HG02981 (cell line): ENCODE data around the gene WHAMM.
"Not testable (repeated sequence)": the region's sequence is repeated elsewhere in the genome, so short reads cannot be mapped to it uniquely, and the experiment has no call there.

Experiments used
- ATAC-seq: cut with Tn5 transposase; IDR thresholded peaks from one replicate; pipeline ENCODE4 v1.9.1; 2021; ENCODE audit warnings: mild to moderate bottlenecking, moderate library complexity; ENCODE audit not compliant: unreplicated experiment

WHAMM gene

DNA sequence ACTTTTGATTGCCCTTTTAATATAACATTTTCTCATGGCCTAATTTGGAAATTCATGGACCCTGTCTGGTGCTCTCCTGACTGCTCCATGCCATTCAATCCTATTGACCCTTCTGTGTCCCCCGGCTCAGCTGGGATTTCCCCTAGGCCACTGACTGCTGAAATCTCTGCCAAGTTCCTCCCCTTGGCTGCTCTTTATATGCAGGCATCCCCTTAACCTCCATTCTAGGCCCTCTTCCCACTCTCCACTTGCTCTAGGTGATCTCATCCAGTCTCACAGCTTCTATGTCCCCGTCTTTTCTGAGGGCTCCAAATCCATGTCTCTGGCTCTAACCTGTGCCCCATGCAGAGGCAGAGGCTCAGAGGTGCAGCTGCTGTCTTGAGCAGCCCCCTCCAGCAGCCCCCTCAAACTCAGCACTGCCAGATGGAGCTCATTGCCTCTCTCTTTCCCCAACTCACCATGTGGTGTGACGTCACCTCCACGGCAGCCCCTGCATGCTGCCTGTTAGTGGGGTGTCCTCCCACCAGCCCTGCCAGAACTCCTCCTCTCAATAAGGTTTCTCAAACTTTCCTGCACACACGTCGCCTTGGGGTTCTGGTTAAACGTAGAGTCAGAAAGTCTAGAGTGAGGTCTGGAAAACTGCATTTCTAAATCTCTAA is 10.1 kb upstream of the WHAMM start:
- ATAC-seq = no peak

DNA sequence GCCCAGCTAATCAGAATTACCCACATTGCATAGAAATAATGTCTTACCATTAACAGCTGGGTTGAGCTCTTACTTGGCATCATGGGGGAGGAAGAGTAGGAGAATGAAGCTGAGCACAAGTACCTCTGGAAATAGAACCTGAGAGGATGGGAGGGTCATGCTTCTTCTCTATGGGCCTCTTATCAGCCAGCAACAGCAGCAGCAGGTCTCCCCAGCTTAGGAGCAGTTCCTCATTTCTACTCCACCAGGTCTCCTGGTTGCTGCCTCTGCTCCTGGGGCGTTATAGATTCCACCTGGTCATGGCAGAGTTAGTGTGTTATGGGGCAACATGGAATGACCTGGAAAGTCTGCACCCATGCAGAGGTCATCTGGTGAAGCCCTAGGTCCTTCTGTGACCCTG is 6.9 kb upstream of the WHAMM start:
- no peak for ATAC-seq

DNA sequence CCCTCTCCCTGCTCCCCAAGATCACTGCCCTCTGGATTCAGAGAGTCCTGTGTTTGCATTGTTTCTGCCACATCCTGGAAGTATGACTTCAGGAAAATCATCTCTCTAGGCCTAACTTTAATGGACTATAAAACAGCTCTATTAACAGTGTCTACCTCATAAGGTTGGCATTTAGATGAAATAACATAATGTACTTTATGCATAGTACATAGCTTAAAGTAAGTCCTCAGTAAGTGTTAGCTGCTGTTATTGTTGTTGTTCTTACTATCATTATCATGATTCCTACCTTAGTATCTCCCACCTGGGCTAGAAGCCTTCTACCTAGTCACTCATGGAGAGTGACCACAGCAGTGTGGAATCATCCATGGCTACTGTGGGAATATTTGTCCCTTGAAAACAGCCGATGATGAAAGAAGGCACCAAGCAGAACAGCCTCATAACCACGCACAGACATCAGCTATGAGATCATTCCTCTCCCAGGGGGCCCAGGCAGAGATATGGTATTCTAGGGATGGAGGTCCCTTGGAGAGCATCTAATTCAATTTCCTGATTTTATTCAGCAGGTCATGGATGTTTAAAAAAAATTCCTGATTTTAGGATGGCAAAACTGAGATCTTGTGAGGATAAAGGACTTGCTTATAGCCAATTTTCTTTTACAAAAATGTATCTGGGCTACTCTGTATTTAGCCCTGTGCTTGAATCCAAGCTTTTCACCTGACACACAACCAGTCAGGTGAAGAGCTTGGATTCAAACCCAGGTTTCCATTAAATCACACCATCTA is 5.4 kb upstream of the WHAMM start:
- no peak for ATAC-seq

DNA sequence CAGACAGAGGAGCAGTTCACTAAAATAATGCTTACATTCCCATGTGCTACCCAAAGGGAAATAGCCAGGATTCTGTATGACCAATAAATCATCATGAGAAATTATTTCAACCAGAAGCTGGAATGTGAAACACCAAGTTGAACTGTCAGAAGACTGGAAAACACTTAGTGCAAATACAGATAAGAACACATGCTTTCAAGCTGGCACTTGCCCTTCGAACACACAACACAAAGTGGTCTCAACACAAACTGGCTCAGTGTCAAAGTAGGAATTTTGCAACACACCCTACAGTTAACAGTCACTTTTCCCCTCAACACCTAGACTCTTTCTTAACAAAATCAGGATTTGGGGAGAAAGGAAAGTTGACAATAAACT is 4.9 kb upstream of the WHAMM start:
- ATAC-seq = no peak

DNA sequence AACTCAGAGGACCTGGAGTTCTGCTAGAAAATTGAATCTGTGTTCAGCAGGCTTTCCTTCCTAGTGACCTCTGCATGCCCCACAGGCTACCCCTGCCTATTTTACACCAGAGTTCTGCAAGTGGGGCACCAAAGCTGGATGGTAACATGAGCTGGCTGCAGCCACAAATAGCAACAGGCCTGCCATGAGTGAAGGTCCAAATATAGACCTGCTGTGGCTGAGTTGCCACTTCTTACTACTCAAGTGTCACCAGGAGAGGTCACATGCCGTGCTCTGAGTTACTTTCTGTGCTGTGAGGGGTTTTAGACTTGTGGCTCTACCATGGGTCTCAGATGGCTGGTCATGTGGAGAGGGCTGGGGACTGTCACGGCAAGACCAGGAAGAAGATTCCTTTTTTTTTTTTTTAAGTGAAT is 3.4 kb upstream of the WHAMM start, which contains the start of gene FSD2:
Gene FSD2 (minus strand): TSS at position 76 of the 413 bp plus-strand sequence. CDS start 18,679 bp downstream, outside the sequence.
- peak; percentile 71 for ATAC-seq

DNA sequence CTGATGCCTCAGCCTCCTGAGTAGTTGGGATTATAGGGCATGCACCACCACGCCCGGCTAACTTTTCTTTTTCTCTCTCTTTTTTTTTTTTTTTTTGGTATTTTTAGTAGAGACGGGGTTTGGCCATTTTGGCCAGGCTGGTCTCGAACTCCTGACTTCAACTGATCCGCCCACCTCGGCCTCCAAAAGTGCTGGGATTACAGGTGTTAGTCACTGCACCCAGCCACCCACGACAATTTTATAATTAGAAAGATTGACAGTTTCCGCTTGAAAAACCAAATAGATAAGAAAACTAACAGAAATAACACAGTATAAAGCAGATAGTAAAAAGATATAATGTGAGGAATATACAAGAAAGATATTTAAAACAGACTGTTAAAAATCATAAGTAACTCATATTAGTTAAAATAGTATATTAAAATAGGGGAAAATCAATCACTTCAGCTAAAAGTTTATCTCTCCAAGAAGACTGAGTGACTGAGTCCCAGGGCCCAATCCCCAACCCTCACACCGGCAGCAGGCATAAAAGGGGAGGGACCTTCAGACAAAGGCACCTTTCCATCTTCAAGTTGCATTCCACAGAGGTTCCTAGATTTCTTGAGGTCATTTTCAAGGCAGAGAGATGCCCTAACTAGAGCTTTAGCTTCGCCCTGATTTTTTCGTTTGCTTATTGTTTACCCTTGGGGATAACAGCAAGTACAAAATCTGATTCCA is 1.4 kb upstream of the WHAMM start:
- ATAC-seq = no peak

DNA sequence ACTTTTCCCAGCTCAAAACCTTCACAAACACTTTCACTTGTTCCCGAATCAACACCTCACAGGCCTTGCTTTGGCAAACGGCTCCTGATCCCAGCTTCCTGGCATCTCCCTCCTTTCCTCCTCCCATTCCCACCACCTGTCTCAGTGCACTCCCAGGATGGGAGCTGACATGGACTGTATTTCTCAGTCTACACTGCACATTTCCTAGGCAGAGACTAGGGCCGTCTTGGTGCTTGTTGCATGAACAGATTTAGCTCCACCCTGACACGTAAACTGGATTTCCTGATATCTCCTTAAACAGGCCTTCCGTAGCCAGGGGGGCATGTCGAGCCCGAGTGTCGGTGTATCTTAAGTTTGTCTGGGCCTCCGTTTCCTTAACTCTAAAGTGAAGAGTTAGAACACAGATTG is 790 bp upstream of the WHAMM start:
- no peak for ATAC-seq

DNA sequence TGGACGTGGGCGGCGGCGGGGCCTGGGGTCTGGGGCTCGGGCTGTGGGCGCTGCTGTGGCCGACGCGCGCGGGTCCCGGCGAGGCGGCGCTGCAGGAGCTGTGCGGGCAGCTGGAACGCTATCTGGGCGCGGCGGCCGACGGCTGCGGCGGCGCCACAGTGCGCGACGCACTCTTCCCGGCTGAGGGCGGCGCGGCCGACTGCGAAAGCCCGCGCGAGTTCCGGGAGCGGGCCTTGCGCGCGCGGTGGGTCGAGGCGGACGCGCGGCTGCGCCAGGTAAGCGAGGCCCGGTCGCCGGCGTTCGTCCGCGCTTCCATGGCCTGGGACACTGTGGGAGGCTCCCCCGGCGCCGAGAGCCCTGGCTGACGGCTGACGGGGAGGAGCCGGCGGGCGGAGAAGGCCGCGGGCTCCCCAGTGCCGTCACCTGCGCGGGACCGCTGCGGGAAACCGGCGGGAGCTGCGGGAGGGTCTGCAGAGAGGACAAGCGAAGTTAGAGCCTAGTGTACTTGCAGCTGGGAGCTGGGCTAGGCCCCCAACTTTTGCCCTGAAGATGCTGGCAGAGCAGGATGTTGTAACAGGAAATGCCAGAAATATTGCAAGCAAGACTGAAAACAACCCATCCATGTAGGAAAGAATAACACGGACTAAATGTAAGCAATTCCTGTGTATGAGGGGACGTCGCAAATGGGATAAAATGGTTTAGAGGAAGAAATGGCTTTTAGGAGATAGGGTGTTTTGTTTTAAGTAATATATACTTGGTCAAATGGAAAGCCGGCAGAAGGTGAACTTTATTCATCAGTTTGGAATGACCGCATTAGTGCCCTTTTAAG is 847 bp downstream of the WHAMM start:
- ATAC-seq = peak; percentile 5

DNA sequence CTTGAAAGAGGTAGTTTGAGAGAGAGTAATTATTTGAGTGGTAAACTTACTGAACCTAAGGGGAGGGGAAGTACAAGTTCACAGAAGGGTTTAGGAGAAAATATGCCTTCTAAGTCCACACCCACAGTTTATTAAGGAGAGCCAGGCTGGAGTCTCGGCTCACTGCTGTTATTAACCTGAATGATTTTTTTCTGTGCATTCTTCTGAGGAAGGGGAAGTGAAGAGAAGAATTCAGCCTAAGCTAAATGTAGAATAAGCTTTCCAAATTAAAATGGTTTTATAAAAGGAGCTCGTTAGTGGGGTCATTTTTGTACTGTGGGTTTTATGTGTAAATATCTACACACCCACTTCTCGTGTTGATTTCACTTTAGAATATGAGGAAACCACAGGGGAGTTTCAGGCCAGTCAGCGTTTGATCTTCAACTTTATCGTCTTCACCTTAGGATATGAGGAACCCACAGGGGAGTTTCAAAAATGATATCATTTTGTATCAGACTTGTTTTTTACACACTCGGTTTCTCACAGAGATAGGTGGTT is 1.5 kb downstream of the WHAMM start:
- no peak for ATAC-seq

DNA sequence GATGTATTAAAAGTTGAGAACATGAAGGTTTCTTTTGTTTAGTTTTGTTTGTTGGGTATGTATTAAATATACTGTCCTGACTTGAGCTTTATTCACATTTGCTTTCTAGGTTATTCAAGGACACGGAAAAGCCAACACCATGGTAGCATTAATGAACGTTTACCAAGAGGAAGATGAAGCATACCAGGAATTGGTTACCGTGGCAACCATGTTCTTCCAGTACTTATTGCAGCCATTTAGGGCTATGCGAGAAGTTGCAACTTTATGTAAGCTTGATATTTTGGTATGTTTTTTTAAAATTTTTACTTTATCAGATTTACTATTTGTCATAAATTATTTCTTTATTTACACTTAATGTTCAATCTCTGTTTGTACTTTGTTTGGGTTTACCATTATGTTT is 3.6 kb downstream of the WHAMM start:
- ATAC-seq = no peak

DNA sequence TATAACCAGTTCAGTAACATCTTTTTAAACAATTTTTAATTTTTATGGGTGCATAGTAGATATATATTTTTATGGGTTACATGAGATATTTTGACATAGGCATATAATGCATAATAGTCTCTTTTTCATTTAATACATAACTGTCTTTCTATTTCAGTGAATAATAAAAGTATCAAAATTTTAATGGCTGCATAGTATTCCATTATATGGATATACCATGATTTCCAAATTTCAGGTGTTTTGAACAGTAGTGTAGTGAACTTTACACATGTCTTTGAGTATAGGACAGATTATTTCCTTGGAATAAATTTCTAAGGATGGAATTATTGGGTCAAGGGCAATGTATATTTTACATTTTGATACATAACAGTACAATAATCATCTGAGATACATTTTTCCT is 10.7 kb downstream of the WHAMM start:
- ATAC-seq = no peak

DNA sequence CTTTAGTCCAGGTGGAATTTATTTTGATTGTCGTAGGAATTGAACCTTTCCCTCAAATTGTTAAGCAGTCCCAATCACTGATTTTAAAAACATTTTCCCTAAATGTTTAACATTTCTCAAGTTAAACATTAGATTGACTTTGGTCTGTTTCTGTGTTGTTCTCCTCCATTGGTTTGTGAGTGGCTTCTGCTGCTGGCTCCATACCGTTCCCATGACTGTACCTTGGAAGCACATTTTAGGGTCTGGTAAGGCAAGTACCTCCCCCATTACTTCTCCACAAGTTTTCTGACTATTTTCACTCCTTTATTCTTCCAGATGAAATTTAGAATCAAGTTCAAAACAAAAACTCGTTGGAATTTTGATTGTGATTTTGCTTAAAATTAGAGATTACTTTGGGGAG is 12.0 kb downstream of the WHAMM start:
- not testable (repeated sequence) for ATAC-seq

DNA sequence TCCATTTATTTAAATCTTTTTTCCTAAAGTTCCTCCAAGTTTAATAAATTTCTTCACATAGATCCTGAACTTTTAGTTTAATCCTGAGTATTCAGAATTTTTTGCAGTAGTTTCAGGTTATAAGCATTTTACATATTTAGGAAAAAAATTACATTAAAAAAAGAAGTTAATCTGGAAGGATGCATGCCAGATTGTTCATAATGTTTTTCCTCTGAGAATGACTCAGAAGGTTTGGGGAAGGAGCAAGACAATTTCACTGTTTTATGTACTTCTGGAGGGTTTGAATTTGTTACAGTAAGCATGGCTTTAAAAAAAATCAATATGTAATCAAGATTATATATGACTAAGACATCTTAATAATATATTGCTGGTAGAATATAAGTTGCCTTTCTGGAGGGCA is 12.4 kb downstream of the WHAMM start:
- ATAC-seq = not testable (repeated sequence)

DNA sequence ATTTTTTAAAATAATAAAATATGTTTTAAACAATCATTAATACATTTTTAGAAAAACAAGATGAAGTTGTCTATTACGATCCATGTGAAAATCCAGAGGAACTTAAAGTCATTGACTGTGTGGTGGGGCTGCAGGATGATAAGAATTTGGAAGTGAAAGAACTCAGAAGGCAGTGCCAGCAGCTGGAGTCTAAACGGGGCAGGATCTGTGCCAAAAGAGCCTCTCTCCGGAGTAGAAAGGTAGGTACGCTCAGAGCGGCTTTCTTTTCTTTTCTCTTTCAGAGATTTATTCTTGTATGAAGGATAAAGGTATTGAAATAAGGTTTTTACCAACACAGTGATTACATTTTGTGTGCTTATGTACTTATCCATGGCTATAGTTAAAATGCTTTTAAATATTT is 13.6 kb downstream of the WHAMM start:
- no peak for ATAC-seq

DNA sequence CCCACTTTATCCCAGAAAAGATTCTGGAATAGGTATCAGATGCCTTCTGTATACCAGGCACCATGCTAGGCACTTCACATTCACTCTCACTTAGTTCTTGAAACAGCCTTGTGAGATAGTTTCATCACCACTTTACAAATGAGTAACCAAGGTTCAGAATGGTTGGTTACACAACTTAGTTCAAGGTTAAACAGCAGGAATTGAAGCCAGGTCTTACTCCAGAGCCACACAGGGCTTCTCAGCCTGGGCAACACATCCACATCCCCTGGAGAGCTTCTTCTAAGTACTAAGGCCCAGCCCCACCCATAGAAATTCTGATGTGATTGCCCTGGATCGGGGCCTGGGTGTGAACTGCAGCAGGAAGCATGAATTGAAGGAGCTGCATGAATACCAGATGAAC is 18.6 kb downstream of the WHAMM start:
- ATAC-seq = no peak

DNA sequence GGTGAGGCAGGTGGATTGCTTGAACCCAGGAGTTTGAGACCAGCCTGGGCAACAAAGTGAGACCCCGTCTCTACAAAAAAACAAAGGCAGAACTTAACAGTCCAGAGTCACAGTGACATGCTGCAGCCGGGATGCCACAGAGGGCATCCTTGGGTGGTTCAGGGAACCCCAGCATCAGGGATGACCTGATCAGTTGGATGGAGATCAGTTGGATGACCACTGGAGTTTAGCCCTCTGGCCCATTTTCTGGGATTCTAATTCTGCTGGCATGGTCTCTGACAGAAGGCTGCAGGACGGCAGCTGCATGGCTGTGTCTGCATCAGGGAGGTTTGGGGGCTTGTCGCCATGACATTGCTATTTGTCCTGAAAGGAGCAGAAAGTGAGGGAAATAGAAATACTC is 19.8 kb downstream of the WHAMM start:
- no peak for ATAC-seq

DNA sequence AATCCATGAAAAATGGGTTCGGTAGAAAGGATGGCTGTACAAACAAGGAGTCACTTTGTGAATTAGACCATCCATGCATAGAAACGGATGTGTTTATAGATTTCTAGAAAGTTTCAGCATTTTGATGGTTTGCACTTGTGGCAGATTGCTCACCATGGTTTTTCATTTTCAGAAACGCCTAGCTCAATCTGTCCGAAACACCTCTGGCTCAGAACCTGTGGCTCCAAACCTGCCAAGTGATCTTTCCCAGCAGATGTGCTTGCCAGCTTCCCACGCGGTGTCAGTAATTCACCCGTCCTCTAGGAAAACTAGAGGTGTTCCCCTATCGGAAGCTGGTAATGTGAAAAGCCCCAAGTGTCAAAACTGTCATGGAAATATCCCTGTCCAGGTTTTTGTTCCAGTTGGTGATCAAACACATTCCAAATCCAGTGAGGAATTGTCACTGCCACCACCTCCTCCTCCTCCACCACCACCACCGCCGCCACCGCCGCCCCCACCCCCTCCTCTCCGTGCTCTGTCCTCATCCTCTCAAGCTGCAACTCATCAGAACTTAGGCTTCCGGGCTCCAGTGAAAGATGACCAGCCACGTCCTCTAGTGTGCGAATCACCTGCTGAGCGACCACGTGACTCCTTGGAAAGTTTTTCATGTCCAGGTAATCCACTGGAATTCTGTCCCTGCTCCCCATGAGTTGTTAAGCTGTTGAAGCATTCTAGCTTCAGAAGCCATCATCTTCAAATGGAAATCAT is 21.2 kb downstream of the WHAMM start:
- ATAC-seq = no peak

DNA sequence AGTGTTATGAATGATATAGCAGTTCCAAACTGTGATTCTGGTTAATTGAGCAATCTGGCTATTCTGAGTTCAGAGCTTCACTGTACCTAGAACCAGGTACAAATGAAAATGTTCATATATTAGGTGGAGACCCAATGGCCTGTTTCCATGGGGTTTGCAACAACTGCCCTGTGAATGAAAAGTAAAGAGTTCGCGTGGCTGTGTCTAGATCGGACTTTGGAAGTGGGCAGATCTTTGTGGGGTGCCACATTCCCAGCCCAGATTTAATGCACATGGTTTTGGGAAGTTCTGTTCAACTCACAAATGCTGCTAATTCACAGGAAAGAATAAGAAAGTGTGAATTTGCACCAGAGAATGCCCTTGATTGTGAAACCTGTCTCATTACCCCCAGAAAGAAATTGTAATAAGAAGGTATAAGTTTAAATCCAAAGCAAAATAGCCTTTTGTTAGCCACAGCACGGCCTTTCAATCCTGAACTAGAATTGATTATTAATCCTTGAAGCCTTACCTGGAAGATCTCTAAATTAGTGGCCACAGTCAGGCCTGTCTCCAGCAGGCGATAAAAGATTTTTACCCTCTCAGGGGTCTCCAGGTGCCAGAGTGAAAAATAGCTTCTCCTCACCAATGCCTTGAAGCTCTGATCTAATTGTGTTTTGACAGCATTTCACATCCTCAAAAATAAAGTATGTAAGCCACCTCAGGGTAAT is 22.6 kb downstream of the WHAMM start:
- ATAC-seq = no peak

DNA sequence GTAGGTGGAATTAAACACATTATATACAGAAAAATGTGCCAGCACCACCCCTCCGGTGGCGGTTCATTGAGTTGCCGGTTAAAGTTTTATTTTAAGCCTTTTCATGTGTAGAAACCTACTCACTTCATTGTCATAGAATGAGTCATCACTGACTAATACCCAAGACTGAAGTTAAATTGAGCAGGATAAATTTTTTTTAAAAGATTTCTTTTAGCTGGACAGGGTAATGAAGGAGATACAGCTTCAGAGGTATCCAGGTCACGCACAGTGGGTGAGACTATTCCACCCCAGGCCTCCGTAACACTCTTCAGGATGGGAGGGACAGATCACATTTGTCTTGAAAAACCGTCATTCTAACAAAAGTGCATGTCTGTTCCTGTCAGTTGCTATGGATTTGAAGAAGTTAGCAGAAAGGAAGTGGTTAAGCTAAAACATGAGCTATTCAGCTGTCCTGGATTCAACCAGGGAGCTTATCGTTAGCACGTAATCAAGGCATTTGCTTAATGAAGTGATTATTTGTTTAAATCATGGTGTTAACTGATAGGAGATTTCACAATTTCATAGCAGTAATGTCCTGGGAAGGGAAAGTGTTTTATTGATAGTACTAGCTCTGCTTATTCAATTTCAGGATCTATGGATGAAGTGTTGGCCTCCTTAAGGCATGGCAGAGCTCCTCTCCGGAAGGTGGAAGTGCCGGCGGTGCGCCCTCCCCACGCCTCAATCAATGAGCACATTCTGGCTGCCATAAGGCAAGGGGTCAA is 23.4 kb downstream of the WHAMM start:
- peak; percentile 87 for ATAC-seq
